SK-N-SH treated with all-trans-retinoic acid at 6 μM for 48 hours (cell line): ENCODE measurements around the gene CPA5.

Source experiments
- ARNTL ChIP-seq: fragments of 450-650 bp; formaldehyde crosslinking; IDR thresholded peaks from 2 replicates; pipeline ENCODE4 v1.5.0; 2020; ENCODE audit warnings: low read depth, mild to moderate bottlenecking, moderate library complexity, borderline replicate concordance
- CREB5 ChIP-seq: fragments of 250-450 bp; sonication (Bioruptor Pico); IDR thresholded peaks from 2 replicates; pipeline ENCODE4 v1.5.1; 2020; ENCODE audit warnings: low read depth, mild to moderate bottlenecking, moderate library complexity
- GLIS3 ChIP-seq: fragments of 250-450 bp; sonication (Bioruptor Pico); IDR thresholded peaks from 2 replicates; pipeline ENCODE4 v1.5.0; 2020; ENCODE audit warnings: mild to moderate bottlenecking, moderate library complexity
- OSR1 ChIP-seq: fragments of 250-450 bp; sonication (Bioruptor Pico); IDR thresholded peaks from 2 replicates; pipeline ENCODE4 v1.8.0; 2022; ENCODE audit warnings: moderate library complexity, mild to moderate bottlenecking, inconsistent platforms
- PATZ1 ChIP-seq: fragments of 250-450 bp; sonication (Bioruptor Pico); IDR thresholded peaks from 2 replicates; pipeline ENCODE4 v1.8.0; 2020; ENCODE audit warnings: mild to moderate bottlenecking, moderate library complexity, borderline replicate concordance
- POU6F1 ChIP-seq: fragments of 250-450 bp; sonication (Bioruptor Pico); IDR thresholded peaks from 2 replicates; pipeline ENCODE4 v1.8.0; 2021; ENCODE audit warnings: low read depth, mild to moderate bottlenecking, moderate library complexity, borderline replicate concordance
- PPARA ChIP-seq: fragments of 250-450 bp; sonication (Bioruptor Pico); IDR thresholded peaks from 2 replicates; pipeline ENCODE4 v1.5.0; 2020; ENCODE audit warnings: mild to moderate bottlenecking, borderline replicate concordance
- RARB ChIP-seq: fragments of 250-450 bp; sonication (Bioruptor Pico); IDR thresholded peaks from 2 replicates; pipeline ENCODE4 v1.8.0; 2021; ENCODE audit warnings: mild to moderate bottlenecking, moderate library complexity
- TOX ChIP-seq: fragments of 250-450 bp; sonication (Bioruptor Pico); IDR thresholded peaks from 2 replicates; pipeline ENCODE4 v1.8.0; 2021; ENCODE audit warnings: mild to moderate bottlenecking, moderate library complexity, borderline replicate concordance
- ZFP30 ChIP-seq: fragments of 450-650 bp; formaldehyde crosslinking; IDR thresholded peaks from 2 replicates; pipeline ENCODE4 v1.5.0; 2022; ENCODE audit warnings: mild to moderate bottlenecking, moderate library complexity
- ZNF565 ChIP-seq: fragments of 450-650 bp; formaldehyde crosslinking; conservative IDR thresholded peaks from 2 replicates; pipeline ENCODE4 v1.5.0; 2020; ENCODE audit warnings: low read depth, mild to moderate bottlenecking, moderate library complexity

DNA sequence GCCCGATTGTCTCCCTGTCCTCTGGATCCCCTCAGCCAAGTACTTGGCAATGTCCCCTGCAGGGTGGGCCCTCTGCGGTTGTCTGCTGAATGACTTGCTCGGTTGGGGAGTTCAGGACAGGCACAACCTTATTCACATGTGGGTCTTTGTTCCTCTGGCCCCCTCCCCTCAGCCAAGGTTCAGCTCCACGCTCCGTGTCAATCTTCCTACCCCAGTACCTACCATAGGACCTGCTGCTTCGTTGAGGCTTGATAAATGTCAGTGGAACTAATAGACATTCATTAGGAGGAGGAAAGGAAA lies 7.1 kb downstream of the CPA5 start:
- no peak for TF ChIP-seq GLIS3
- TF ChIP-seq CREB5 (CRISPR knock-in tag), result no peak
- TF ChIP-seq OSR1 (CRISPR knock-in tag), result no peak
- no peak for TF ChIP-seq POU6F1 (CRISPR knock-in tag)
- TF ChIP-seq PPARA (CRISPR knock-in tag), result no peak
- no peak for TF ChIP-seq ZFP30
- TF ChIP-seq ARNTL, result no peak
- no peak for TF ChIP-seq RARB (CRISPR knock-in tag)
- no peak for TF ChIP-seq TOX (CRISPR knock-in tag)
- TF ChIP-seq PATZ1, result no peak
- TF ChIP-seq ZNF565, result no peak
